Endothelial cell of umbilical vein (primary cell): ENCODE results near the gene FMN1. TPM values are rescaled to one million over a fixed set of nuclear protein-coding genes. Genes with fewer than 3 reads are reported as not detected.

Source experiments
- BruUV-seq: library from RNA; stranded (reverse); fragments of 400-500 nt; replicated peaks from 2 replicates; lab custom pipeline; 2021; lab: Mats Ljungman, UMichigan
- CTCF ChIA-PET: fragments of 300-600, 350-600 bp; sonication (Branson Sonifier 250); formaldehyde crosslinking; loops from one replicate; lab custom pipeline; 2021; ENCODE audit warnings: antibody characterized with exemption, inconsistent platforms; lab: Charles Lee
- POLR2A ChIA-PET: fragments of 300-600, 350-600 bp; sonication (Branson Sonifier 250); formaldehyde crosslinking; loops from one replicate; lab custom pipeline; 2021; ENCODE audit warnings: antibody characterized with exemption, inconsistent platforms; lab: Charles Lee
- DNase-seq: peaks from one replicate; pipeline ENCODE4 v3.0.0-alpha.2; 2011; ENCODE audit warnings: low read depth, low spot score
- FAIRE-seq: peaks from 2 replicates; lab custom pipeline; 2011; peaks lifted over from hg19 to GRCh38; lab: Jason Lieb, UNC
- H2AFZ ChIP-seq: 2 replicates; pipeline ENCODE4 v1.6.0; 2012; ENCODE audit warnings: low read depth, low read length, control low read depth, inconsistent platforms
- H3K27ac ChIP-seq: 2 replicates; pipeline ENCODE4 v1.5.1; 2011; ENCODE audit warnings: low read depth, mild to moderate bottlenecking, control low read depth, low read length, moderate library complexity; ENCODE audit not compliant: insufficient read depth
- H3K27me3 ChIP-seq, 2 experiments: 2 replicates each; pipeline versions ENCODE4 v1.6.0 to v1.6.1; 2011; ENCODE audit warnings: low read length in 2 of 2, mixed read lengths in 1 of 2; ENCODE audit not compliant: control insufficient read depth in 2 of 2, insufficient read depth in 2 of 2
- H3K36me3 ChIP-seq, 2 experiments: 2 replicates in 1 of 2; 3 replicates in 1 of 2; pipeline ENCODE4 v1.5.1; 2011; ENCODE audit warnings: low read length in 2 of 2, mild to moderate bottlenecking in 1 of 2, moderate library complexity in 1 of 2; ENCODE audit not compliant: control insufficient read depth in 2 of 2, insufficient read depth in 2 of 2; ENCODE audit errors: extremely low read depth in 1 of 2
- H3K4me1 ChIP-seq: 3 replicates; pipeline ENCODE4 v1.5.1; 2011; ENCODE audit warnings: mild to moderate bottlenecking, low read length; ENCODE audit not compliant: control insufficient read depth, insufficient read depth; ENCODE audit errors: extremely low read depth
- H3K4me2 ChIP-seq: 2 replicates; pipeline ENCODE4 v1.6.1; 2011; ENCODE audit warnings: low read length, control low read depth, mixed read lengths; ENCODE audit not compliant: insufficient read depth
- H3K4me3 ChIP-seq, 3 experiments: fragments of 200-600 bp in 1 of 3; sonication (generic), shearing (Covaris generic) in 1 of 3; replicated peaks in 1 of 3; 2 replicates each; pipeline ENCODE4 v1.5.1; 2011 to 2016; ENCODE audit warnings: control low read depth in 3 of 3, low read length in 3 of 3, mild to moderate bottlenecking in 2 of 3, inconsistent platforms in 1 of 3, low read depth in 1 of 3, moderate library complexity in 1 of 3; ENCODE audit not compliant: insufficient read depth in 1 of 3
- H3K79me2 ChIP-seq: 2 replicates; pipeline ENCODE4 v1.6.0; 2012; ENCODE audit warnings: low read length, inconsistent platforms; ENCODE audit not compliant: control insufficient read depth, insufficient read depth
- H3K9ac ChIP-seq: replicated peaks from 2 replicates; pipeline ENCODE3; 2011; ENCODE audit warnings: low read length, control low read depth; ENCODE audit not compliant: insufficient read depth; ENCODE audit errors: extremely low read depth
- H3K9me1 ChIP-seq: replicated peaks from 3 replicates; pipeline ENCODE4 v1.6.0; 2011; ENCODE audit warnings: mild to moderate bottlenecking, low read length; ENCODE audit not compliant: control insufficient read depth, insufficient read depth; ENCODE audit errors: extremely low read depth
- H3K9me3 ChIP-seq: replicated peaks from 2 replicates; pipeline ENCODE4 v1.5.1; 2012; ENCODE audit warnings: low read length, inconsistent platforms; ENCODE audit not compliant: control insufficient read depth, insufficient read depth
- H4K20me1 ChIP-seq: replicated peaks from 2 replicates; pipeline ENCODE3; 2011; ENCODE audit warnings: mild to moderate bottlenecking, low read length; ENCODE audit not compliant: control insufficient read depth, insufficient read depth; ENCODE audit errors: extremely low read depth
- JUN ChIP-seq: IDR thresholded peaks from 2 replicates; pipeline ENCODE4 v1.6.1; 2011; ENCODE audit warnings: borderline replicate concordance, low read depth; ENCODE audit not compliant: insufficient read length, insufficient read depth
- MYC ChIP-seq: IDR thresholded peaks from one replicate; pipeline ENCODE4 v1.6.1; 2011; ENCODE audit warnings: mild to moderate bottlenecking, low read depth, low read length
- POLR2A ChIP-seq: IDR thresholded peaks from 2 replicates; pipeline ENCODE4 v1.6.1; 2012; ENCODE audit warnings: low read depth, mild to moderate bottlenecking, control low read depth, low read length
- POLR2AphosphoS5 ChIP-seq: IDR thresholded peaks from 2 replicates; pipeline ENCODE4 v1.6.1; 2012; ENCODE audit warnings: low read depth, mild to moderate bottlenecking, control low read depth, low read length, moderate library complexity; ENCODE audit not compliant: insufficient read depth
- dilution Hi-C: fragments of 300-500 bp; cut with MboI; formaldehyde crosslinking; loops from one replicate; pipeline ENCODE4 v1.15.0; 2019; ENCODE audit warnings: low sequenced_read_pairs; ENCODE audit not compliant: extremely low pct_ligation_motif_present
- intact Hi-C: fragments of 100-400 bp; cut with micrococcal nuclease; formaldehyde crosslinking; loops from one replicate; pipeline ENCODE4 v1.10.0; 2022
- polyA plus RNA-seq, 4 experiments: library from polyadenylated mRNA; depleted of rRNA in 3 of 4; stranded (reverse) in 3 of 4; unstranded in 1 of 4; fragments of >200 nt; gene quantifications; 2 replicates each; pipeline versions ENCODE4 v1.2.1 to v1.2.3, GENCODE V29; 2011 to 2012; ENCODE audit warnings: missing spikeins in 1 of 4
- total RNA-seq: library from RNA; stranded (reverse); gene quantifications from 2 replicates; pipeline ENCODE4 v1.2.3, GENCODE V29; 2021
- TF ChIP-seq, protein P1 (sequence below), 2 donors: IDR thresholded peaks; 1 replicate in 1 of 2; 2 replicates in 1 of 2; pipeline ENCODE4 v1.5.1; 2011; ENCODE audit warnings: low read length in 2 of 2, mild to moderate bottlenecking in 2 of 2, moderate library complexity in 2 of 2, control low read depth in 1 of 2, inconsistent platforms in 1 of 2, low read depth in 1 of 2; ENCODE audit not compliant: insufficient read depth in 1 of 2; ENCODE audit errors: extremely low read depth in 1 of 2
- TF ChIP-seq, protein P2 (sequence below): IDR thresholded peaks from 2 replicates; pipeline ENCODE4 v1.6.1; 2011; ENCODE audit not compliant: insufficient read depth, insufficient read length

Gene FMN1
- total and polyA plus RNA-seq, 2 donors (not counting 3 experiments of a cell fraction or from before 2014, with no cell fraction given), result 0.01 to 0.29 TPM

DNA sequence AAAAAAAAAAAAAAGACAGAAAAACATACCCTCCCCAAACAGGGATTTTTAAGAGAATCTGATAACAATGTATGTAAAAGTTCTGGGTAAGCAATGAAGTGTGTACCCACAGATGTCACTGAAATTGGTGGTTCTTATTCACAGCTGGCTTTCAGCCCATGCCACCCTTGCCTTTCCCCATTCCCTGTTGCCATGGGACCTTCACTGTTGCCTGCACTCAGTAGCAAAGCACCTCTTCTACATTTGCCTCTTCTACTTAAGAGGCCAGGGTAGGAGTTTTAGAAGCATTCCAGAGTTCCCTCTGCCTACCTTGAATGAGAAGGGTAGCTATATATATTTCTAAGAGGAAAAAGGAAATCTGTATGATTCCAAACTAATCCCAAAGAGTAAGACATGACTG, 57.4 kb downstream of the FMN1 start:
- FAIRE-seq (no peak), DNase-seq (no peak)
- no peak overlapping the region for H2AFZ ChIP-seq
- no peak overlapping the region for H3K4me2 ChIP-seq
- no peak overlapping the region for H3K27ac ChIP-seq
- no peaks in the 10 kb centered on the region for H3K9me1 ChIP-seq
- CTCF ChIA-PET, result interaction anchor here (0.7 to 10.6 kb wide), 4 partner anchors 51 to 201 kb away, joined by 3 to 497 read pairs (median 4); no protein-coding TSS in a partner anchor
- peaks cover 4% of the 10 kb centered on the region for H3K4me1 ChIP-seq
- H3K4me3 ChIP-seq, result no peak overlapping the region
- no TSS peak for BruUV-seq
- no peaks in the 10 kb centered on the region for H4K20me1 ChIP-seq
- POLR2A ChIA-PET, result no interaction called here
- no peaks in the 10 kb centered on the region for H3K79me2 ChIP-seq
- H3K9ac ChIP-seq, result no peak overlapping the region
- H3K36me3 ChIP-seq, result no peaks in the 10 kb centered on the region
- H3K27me3 ChIP-seq, result peaks cover 7 to 9% of the 10 kb centered on the region in 2 experiments
- intact Hi-C loops, result no loop called here
- dilution Hi-C loops, result no loop called here
- H3K9me3 ChIP-seq, result no peaks in the 10 kb centered on the region
- TF ChIP-seq, protein P1, sequence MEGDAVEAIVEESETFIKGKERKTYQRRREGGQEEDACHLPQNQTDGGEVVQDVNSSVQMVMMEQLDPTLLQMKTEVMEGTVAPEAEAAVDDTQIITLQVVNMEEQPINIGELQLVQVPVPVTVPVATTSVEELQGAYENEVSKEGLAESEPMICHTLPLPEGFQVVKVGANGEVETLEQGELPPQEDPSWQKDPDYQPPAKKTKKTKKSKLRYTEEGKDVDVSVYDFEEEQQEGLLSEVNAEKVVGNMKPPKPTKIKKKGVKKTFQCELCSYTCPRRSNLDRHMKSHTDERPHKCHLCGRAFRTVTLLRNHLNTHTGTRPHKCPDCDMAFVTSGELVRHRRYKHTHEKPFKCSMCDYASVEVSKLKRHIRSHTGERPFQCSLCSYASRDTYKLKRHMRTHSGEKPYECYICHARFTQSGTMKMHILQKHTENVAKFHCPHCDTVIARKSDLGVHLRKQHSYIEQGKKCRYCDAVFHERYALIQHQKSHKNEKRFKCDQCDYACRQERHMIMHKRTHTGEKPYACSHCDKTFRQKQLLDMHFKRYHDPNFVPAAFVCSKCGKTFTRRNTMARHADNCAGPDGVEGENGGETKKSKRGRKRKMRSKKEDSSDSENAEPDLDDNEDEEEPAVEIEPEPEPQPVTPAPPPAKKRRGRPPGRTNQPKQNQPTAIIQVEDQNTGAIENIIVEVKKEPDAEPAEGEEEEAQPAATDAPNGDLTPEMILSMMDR (IDR thresholded peaks at IDR 0.05; ENCODE audit: extremely low read depth in 1 of 2, insufficient read depth in 1 of 2, low read depth in 1 of 2, low read length in 2 of 2), result no peak
- no peak for TF ChIP-seq JUN
- TF ChIP-seq, protein P2, sequence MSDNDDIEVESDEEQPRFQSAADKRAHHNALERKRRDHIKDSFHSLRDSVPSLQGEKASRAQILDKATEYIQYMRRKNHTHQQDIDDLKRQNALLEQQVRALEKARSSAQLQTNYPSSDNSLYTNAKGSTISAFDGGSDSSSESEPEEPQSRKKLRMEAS, result no peak
- no peak for TF ChIP-seq POLR2A

DNA sequence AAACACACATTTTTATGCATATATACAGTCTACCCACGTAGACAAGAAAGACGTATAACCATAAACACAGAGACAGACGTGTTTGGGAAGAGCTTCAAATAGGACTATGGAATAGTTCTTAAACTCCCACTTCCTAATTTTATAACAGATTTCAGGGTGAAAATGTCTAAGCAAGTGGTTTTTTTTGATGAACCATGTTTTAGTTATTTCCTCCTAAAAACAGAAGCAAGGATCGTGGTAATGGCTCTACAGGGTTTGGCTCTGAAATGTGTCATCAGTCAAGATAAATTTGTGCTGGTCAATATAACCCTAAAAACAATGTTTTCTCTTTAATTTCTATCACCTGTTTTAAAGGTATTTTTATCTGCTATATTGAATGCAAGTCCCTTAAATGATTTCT, 58.2 kb downstream of the FMN1 start:
- no peaks in the 10 kb centered on the region for H3K79me2 ChIP-seq
- no peaks in the 10 kb centered on the region for H4K20me1 ChIP-seq
- no peak overlapping the region for H2AFZ ChIP-seq
- FAIRE-seq, result no peak
- peaks cover 10% of the 10 kb centered on the region for H3K4me1 ChIP-seq
- peaks cover 7% of the 10 kb centered on the region in 2 experiments for H3K27me3 ChIP-seq
- DNase-seq, result no peak
- intact Hi-C loops (no loop called here), dilution Hi-C loops (no loop called here)
- no peak overlapping the region for H3K27ac ChIP-seq
- H3K9me1 ChIP-seq, result no peaks in the 10 kb centered on the region
- no TSS peak for BruUV-seq
- H3K4me3 ChIP-seq, result no peak overlapping the region
- TF ChIP-seq JUN (no peak), MYC (no peak), POLR2A (no peak), POLR2AphosphoS5 (no peak)
- no peaks in the 10 kb centered on the region for H3K9me3 ChIP-seq
- ChIA-PET POLR2A (no interaction called here), CTCF (interaction anchor here (0.6 to 10.6 kb wide), 5 partner anchors 7 to 139 kb away, joined by 3 to 497 read pairs (median 5); no protein-coding TSS in a partner anchor)
- no peak overlapping the region for H3K4me2 ChIP-seq
- H3K36me3 ChIP-seq, result no peaks in the 10 kb centered on the region
- H3K9ac ChIP-seq, result no peak overlapping the region
